Measurements from ENCODE around the gene ARHGAP12.

The ARHGAP12 gene

DNA sequence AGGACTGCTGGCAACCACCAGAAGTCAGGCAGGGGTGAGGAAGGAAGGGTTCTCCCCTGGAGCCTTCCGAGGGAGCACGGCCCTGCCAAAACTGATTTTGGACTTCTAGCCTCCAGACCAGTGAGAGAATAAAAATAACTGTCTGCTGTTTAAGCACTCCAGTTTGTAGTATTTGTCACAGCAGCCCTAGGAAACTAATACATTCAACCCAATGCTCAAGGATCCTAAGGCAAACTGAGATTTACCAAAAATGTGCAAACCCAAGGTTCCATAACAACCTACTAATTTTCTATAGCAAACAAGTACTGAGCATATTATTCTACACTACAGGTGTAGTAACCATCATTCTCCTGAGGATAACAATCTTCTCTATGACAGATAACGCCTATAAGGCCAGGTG is 18.6 kb downstream of the ARHGAP12 start:
- no peak overlapping the region for H3K27ac ChIP-seq (ENCODE audit: low read depth, low read length, poor library complexity, severe bottlenecking)
- no peak overlapping the region for H3K4me3 ChIP-seq (ENCODE audit: low read depth, low read length, poor library complexity, severe bottlenecking)
- no peaks in the 10 kb centered on the region for H3K9me2 ChIP-seq (ENCODE audit: low read depth, low read length)
- H3K9ac ChIP-seq (ENCODE audit: low read length), result no peak overlapping the region
- TF ChIP-seq, protein P1, sequence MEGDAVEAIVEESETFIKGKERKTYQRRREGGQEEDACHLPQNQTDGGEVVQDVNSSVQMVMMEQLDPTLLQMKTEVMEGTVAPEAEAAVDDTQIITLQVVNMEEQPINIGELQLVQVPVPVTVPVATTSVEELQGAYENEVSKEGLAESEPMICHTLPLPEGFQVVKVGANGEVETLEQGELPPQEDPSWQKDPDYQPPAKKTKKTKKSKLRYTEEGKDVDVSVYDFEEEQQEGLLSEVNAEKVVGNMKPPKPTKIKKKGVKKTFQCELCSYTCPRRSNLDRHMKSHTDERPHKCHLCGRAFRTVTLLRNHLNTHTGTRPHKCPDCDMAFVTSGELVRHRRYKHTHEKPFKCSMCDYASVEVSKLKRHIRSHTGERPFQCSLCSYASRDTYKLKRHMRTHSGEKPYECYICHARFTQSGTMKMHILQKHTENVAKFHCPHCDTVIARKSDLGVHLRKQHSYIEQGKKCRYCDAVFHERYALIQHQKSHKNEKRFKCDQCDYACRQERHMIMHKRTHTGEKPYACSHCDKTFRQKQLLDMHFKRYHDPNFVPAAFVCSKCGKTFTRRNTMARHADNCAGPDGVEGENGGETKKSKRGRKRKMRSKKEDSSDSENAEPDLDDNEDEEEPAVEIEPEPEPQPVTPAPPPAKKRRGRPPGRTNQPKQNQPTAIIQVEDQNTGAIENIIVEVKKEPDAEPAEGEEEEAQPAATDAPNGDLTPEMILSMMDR (IDR thresholded peaks at IDR 0.05; ENCODE audit: low read length), result no peak
- H3F3A ChIP-seq (ENCODE audit: insufficient read depth, low read length), result no peaks in the 10 kb centered on the region
- peaks cover 4% of the 10 kb centered on the region; the same call in 1 of the 2 replicates for H3K79me2 ChIP-seq (ENCODE audit: insufficient read depth, low read length)
- no peaks in the 10 kb centered on the region for H3K4me1 ChIP-seq (ENCODE audit: insufficient read depth, low read length, severe bottlenecking)
- H3K36me3 ChIP-seq (ENCODE audit: insufficient read depth, low read length), result peaks cover 19% of the 10 kb centered on the region; the same call in 1 of the 2 replicates
- no peaks in the 10 kb centered on the region for H4K20me1 ChIP-seq (ENCODE audit: insufficient read depth, low read length)
- no peak overlapping the region for H3K4me2 ChIP-seq (ENCODE audit: low read length)
- H2AFZ ChIP-seq (ENCODE audit: low read length), result no peak overlapping the region
- no peaks in the 10 kb centered on the region for H3K27me3 ChIP-seq (ENCODE audit: insufficient read depth, low read length)
- no peaks in the 10 kb centered on the region for H3K9me3 ChIP-seq (ENCODE audit: low read length)

DNA sequence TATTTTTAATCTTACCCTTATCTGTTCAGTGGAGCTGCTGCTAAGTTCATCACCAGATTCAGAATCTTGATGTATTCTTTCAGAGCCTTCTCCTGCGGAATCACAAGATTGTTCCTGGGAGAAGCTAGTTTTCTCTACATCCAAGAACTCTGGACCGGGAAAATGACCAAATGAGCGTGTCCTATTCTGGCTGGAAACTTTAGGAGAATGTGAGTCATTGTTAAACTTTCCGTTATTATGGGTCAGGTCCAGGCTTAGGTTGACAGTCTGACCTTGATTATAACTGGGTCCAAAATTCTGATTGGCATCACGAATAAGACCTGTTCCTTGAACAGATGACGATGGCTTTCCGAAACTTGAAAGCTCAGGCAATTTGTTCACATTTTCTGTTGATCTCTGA is 20.5 kb downstream of the ARHGAP12 start:
- no peaks in the 10 kb centered on the region for H3K9me2 ChIP-seq (ENCODE audit: low read depth, low read length)
- no peak overlapping the region for H3K4me3 ChIP-seq (ENCODE audit: low read depth, low read length, poor library complexity, severe bottlenecking)
- no peaks in the 10 kb centered on the region for H3K4me1 ChIP-seq (ENCODE audit: insufficient read depth, low read length, severe bottlenecking)
- no peaks in the 10 kb centered on the region for H3F3A ChIP-seq (ENCODE audit: insufficient read depth, low read length)
- H3K9me3 ChIP-seq (ENCODE audit: low read length), result no peaks in the 10 kb centered on the region
- H3K4me2 ChIP-seq (ENCODE audit: low read length), result no peak overlapping the region
- no peak overlapping the region for H3K27ac ChIP-seq (ENCODE audit: low read depth, low read length, poor library complexity, severe bottlenecking)
- TF ChIP-seq EZH2 (IDR thresholded peaks at IDR 0.05; ENCODE audit: borderline replicate concordance, low read length), result no peak
- TF ChIP-seq, protein P1 (IDR thresholded peaks at IDR 0.05; ENCODE audit: low read length), result no peak
- no peak overlapping the region for H3K9ac ChIP-seq (ENCODE audit: low read length)
- H4K20me1 ChIP-seq (ENCODE audit: insufficient read depth, low read length), result no peaks in the 10 kb centered on the region
- H3K36me3 ChIP-seq (ENCODE audit: insufficient read depth, low read length), result peaks cover 19% of the 10 kb centered on the region; the same call in 1 of the 2 replicates
- H2AFZ ChIP-seq (ENCODE audit: low read length), result no peak overlapping the region
- H3K27me3 ChIP-seq (ENCODE audit: insufficient read depth, low read length), result no peaks in the 10 kb centered on the region
- peaks cover 4% of the 10 kb centered on the region; the same call in 1 of the 2 replicates for H3K79me2 ChIP-seq (ENCODE audit: insufficient read depth, low read length)

DNA sequence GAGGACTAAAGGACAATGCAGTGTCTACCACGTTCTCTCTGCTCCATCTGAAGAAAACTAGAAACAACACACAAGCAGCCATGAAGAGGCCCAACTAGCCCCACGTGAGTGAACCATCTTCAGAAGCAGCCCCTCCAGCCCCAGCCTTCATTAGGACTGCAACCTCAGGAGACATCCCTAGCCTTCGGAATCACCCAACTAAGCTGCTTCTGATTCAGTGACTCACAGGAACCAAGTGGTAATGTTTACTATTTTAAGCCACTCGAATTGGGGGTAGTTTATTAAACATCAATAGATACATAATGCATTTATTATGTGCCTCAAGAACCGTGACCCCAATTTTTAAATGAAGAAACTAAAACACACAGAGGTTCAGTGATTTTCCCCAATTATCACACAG is 22.6 kb downstream of the ARHGAP12 start:
- Histone ChIP-seq H3K27me3 (ENCODE audit: insufficient read depth, low read length) (no peaks in the 10 kb centered on the region), H3F3A (ENCODE audit: insufficient read depth, low read length) (no peaks in the 10 kb centered on the region), H4K20me1 (ENCODE audit: insufficient read depth, low read length) (no peaks in the 10 kb centered on the region), H3K4me1 (ENCODE audit: insufficient read depth, low read length, severe bottlenecking) (no peaks in the 10 kb centered on the region), H3K9ac (ENCODE audit: low read length) (no peak overlapping the region), H3K79me2 (ENCODE audit: insufficient read depth, low read length) (no peaks in the 10 kb centered on the region), H3K4me2 (ENCODE audit: low read length) (no peak overlapping the region), H3K4me3 (ENCODE audit: low read depth, low read length, poor library complexity, severe bottlenecking) (no peak overlapping the region), H2AFZ (ENCODE audit: low read length) (no peak overlapping the region), H3K27ac (ENCODE audit: low read depth, low read length, poor library complexity, severe bottlenecking) (no peak overlapping the region), H3K9me2 (ENCODE audit: low read depth, low read length) (no peaks in the 10 kb centered on the region), H3K9me3 (ENCODE audit: low read length) (no peaks in the 10 kb centered on the region), H3K36me3 (ENCODE audit: insufficient read depth, low read length) (peaks cover 22% of the 10 kb centered on the region; the same call in 1 of the 2 replicates)
- TF ChIP-seq EZH2 (IDR thresholded peaks at IDR 0.05; ENCODE audit: borderline replicate concordance, low read length), result no peak
- TF ChIP-seq, protein P1 (IDR thresholded peaks at IDR 0.05; ENCODE audit: low read length), result no peak
